ENCODE measurements around the gene UBASH3B.

Gene UBASH3B

DNA sequence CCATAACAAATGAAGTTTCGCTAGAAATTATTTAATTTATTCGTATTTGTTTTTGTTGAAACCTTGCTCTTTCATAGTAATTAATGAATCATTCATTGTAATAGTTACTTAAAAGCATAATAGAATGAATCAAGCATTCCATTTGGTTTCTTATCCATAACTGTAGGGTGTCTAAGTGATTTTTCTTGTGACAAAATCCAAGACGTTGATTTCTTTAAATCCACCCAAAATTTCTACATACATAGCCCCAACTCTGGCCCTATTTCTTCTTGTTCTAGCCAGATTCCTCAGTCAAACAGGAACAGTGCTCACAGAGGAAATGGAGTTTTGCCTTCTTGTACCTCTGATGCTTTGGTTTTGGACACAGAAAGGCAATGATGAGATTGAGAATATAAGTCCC is 25.5 kb downstream of the UBASH3B start:
- DNase-seq: no peak

- DNase-seq: no peak
These were observed 26.2 kb downstream of the UBASH3B start for GRCh38 chr11:122681735-122682134.

- DNase-seq: no peak
These were observed 26.9 kb downstream of the UBASH3B start for GRCh38 chr11:122682464-122682863.

- no peak for DNase-seq
These were observed 29.5 kb downstream of the UBASH3B start for GRCh38 chr11:122685041-122685440.

DNA sequence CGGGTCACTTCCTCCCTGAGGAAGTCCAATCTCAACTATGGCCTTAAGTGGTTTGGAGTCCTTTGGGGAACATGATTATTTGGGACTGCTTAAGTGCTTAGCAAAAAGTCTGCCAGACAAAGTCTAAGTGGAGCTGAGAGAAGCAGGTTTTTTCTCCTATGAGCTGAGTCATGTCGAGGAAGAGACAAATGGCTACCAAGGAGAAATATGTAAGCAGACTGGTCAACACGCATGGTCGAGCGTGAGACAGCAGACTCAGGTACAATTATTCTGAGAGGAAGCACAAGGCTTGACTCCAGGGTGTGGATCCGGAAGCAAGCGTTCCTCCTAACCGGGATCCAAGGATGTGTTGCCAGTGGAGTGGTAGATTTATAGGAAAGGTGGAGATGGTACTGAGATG is 30.6 kb downstream of the UBASH3B start:
- DNase-seq: no peak

- no peak for DNase-seq
These were observed 34.9 kb downstream of the UBASH3B start for GRCh38 chr11:122690384-122690783.

- no peak for DNase-seq
These were observed 35.5 kb downstream of the UBASH3B start for GRCh38 chr11:122690801-122691548.

GRCh38 chr11:122691549-122692150 is 36.1 kb downstream of the UBASH3B start:
- peak; percentile 9 for DNase-seq

DNA sequence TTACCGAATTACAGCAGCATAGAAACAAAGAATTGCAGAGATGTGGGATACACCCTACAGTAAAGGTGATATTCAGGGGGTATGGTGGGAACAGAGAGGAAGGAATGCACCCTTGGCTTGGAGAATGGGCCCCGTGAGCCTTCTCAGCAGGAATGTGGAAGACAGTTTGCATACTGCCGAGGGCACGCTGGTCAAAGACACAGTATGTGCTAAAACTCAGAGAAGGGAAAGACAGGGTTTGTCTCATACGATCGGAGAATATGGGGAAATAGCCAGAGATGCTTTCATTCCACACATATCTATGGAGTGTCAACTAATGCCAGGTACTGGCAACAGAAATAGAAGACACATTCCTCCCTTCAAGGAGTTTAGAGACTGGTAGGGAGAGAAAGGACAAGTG is 36.9 kb downstream of the UBASH3B start:
- no peak for DNase-seq

DNA sequence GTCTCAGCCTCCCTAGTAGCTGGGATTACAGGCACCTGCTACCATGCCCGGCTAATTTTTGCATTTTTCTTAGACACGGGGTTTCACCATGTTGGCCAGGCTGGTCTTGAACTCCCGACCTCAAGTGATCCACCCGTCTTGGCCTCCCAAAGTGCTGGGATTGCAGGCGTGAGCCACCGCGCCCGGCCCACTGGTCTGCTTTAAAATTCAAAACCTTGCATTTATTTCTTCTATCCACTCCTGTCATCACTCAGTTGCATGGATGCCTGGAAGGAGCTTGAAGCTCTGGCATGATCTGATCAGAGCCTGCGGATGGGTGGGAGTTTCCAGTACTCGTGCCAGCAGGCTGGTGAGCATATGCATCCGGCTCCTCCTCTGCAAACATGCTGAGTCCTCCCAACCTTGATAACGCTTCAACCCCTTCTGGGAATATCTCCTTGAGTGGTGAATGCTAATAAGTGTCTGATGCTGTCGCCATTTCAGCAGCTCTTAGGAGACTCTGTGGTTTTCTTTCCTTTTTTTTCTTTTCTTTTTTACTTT is 39.6 kb downstream of the UBASH3B start:
- DNase-seq: no peak

DNA sequence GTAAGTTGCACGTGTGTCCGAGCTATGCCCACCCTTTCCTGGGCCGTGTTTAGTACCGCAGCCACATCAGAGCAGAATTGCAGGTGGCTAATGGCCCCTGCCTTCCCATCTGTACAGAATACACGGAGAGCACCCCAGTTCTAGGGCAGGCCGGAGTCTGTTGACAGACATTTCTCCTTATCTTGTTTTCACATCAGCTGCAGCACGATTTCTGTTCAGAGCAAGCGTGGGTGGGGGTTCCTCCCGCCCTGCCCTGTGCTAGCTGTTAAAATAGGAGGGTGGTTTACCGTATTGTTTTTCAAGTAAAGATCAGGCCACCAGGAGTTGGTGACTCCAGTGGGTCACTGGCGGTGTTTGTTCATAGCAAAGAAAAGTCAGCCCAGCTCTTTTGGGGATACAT is 41.1 kb downstream of the UBASH3B start:
- no peak for DNase-seq

- no peak for DNase-seq
These were observed 42.2 kb downstream of the UBASH3B start for GRCh38 chr11:122697636-122698167.

- no peak for DNase-seq
These were observed 42.9 kb downstream of the UBASH3B start for GRCh38 chr11:122698392-122698791.

GRCh38 chr11:122700666-122701065 is 45.1 kb downstream of the UBASH3B start:
- no peak for DNase-seq

DNA sequence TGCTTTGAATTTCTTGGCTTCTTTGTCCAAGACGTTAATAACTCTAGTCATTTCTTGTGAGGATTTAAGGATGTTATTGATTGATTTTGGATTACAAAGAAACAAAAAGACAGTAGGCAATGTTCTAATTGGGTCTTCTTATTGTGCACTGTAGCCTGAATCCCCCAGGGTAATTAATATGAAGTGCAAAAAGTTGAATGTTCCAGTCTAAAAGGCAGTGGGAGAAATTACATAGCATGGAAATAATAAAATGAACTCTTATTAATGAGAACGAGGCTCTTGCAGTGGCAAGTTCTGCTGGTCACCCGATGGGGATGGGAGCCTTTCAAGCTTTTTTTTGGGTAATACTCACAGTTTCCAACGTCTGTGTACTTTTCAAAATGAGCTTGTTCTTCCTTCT is 45.6 kb downstream of the UBASH3B start:
- no peak for DNase-seq

GRCh38 chr11:122703541-122704272 is 48.2 kb downstream of the UBASH3B start:
- DNase-seq: no peak

GRCh38 chr11:122705396-122705795 is 49.9 kb downstream of the UBASH3B start:
- no peak for DNase-seq

DNA sequence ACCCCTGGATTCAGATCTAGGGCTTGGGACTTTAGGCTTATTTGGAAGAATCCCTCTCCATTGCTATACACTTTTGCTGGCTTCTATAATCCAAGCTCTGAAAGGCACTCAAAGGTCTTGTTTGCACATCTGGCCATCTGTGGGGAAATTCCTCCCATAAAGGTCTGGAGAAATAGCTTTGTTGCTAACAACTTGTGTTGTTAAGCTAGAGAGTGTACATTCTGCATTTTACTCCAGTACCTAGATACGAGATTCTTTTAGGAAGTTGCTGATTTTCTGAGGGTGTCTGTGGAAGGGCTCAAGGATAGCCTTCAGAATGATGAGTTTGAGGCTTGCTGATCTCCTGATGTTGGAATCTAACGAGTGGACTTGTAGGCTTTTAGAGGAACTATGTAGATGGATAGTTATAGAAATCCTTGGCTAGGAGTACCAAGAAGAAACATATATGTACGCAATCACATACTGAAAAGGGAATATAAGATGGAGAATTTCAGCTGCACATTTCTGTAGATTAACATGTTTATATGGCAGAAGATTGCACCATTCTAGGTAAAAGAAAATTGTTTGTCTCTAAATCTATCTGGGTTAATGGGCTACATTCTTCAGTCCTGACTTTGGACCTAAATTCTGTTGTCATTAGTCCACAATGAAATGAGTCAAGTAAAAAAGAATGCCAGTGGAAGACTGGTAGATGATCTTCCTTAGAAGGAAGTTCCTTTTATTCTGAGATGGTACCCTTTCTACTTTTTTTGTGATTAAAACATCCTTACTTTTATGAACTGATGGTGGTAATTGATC is 51.0 kb downstream of the UBASH3B start:
- DNase-seq: no peak

DNA sequence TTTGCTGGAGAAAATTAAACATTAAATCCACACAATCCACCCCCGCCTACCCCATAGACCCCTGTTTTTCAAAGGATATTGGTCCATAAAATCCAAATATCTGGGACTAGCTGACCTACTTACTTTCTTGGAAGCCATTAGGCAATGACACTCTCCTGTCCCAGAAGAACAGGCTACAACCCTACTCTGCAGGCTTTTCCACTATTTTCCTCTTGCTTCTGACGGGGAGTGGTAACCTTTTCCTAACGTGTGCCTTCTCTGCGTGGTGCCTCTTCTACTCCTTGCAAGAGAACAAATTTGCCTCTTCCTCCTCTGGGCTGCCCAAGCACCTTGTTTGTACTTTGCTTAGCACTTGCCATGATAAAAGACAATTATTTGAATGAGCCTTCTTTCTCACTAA is 51.6 kb downstream of the UBASH3B start:
- no peak for DNase-seq

DNA sequence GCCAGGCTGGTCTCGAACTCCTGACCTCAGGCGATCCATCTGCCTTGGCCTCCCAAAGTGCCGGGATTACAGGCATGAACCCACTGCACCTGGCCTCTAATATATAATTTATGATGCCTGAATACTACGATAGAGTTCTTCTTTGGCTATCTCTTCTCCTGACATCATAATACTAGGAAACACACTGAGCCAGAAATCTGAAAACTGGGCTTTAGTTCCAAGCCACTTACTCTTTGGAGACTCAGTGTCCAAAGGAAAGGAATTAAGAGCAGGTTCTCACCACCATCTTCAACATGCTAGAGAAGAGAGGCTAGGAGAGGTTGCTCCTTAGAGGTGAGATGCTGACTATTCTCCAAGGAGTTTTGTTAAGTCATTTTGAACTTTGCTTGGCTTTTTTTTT is 52.4 kb downstream of the UBASH3B start:
- DNase-seq: no peak

DNA sequence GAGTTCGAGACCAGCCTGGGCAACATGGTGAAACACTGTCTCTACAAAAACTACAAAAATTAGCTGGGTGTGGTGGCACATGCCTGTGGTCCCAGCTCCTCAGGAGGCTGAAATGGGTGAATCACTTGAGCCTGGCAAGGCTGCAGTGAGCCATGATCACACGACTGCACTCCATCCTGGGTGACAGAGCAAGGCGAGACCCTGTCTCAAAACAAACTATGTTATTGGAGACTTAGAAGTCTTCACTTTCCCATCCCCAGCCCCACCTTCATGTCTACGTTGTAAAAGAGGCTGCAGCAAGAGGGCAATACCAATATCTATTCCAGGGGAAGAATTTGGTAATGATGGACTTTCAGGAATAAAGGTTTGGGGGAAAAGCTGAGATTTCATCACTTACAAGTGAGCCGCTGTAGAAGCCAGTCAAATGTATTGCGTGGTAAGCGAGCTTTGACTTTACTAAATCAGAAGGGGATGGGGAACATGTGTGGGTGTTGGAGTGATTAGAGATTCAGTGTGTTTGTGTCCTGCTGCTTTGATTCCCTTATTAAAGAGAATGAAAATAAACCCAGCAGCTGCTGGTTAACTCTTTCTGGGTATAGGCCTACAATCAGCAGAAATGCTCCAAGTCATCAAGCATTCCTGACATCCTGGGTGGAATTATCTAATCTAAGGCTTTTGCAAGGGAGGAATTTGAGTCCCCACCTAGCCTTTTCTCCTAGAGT is 53.7 kb downstream of the UBASH3B start:
- no peak for DNase-seq

GRCh38 chr11:122711362-122711761 is 55.8 kb downstream of the UBASH3B start:
- DNase-seq: no peak

Data from NCI-H82 (cell line).